SK-N-MC (cell line): ENCODE results near the gene LEAP2.

Source experiments
- DNase-seq: peaks from one replicate; pipeline ENCODE4 v3.0.0-alpha.2; 2011; ENCODE audit warnings: low read depth, low spot score
- H3K27ac ChIP-seq: fragments of 200-600 bp; sonication (generic); 2 replicates; pipeline ENCODE4 v1.5.1; 2016; ENCODE audit warnings: mixed run types
- H3K36me3 ChIP-seq: fragments of 200-600 bp; sonication (generic); 2 replicates; pipeline ENCODE4 v1.6.1; 2017; ENCODE audit warnings: antibody characterized with exemption, low read length, mixed read lengths; ENCODE audit not compliant: insufficient read depth
- H3K4me3 ChIP-seq: fragments of 200-600 bp; sonication (generic); 2 replicates; pipeline ENCODE4 v1.5.1; 2016
- H3K9ac ChIP-seq: fragments of 200-600 bp; sonication (generic); 2 replicates; pipeline ENCODE4 v1.8.0; 2017; ENCODE audit warnings: mixed run types, mixed read lengths; ENCODE audit not compliant: insufficient read length
- H3K9me3 ChIP-seq: fragments of 200-600 bp; sonication (generic); 2 replicates; pipeline ENCODE4 v1.6.1; 2017; ENCODE audit warnings: low read depth, mild to moderate bottlenecking, antibody characterized with exemption, low read length, moderate library complexity, mixed read lengths
- EZH2 ChIP-seq: fragments of 200-600 bp; sonication (generic); IDR thresholded peaks from one replicate; pipeline ENCODE4 v1.6.1; 2017; ENCODE audit warnings: antibody characterized with exemption
- FOXP2 ChIP-seq: optimal IDR thresholded peaks from 2 replicates; pipeline ENCODE3; 2011; ENCODE audit warnings: mild to moderate bottlenecking, moderate library complexity; ENCODE audit not compliant: insufficient read depth; ENCODE audit errors: extremely low read length, control extremely low read depth
- POLR2AphosphoS5 ChIP-seq: IDR thresholded peaks from 2 replicates; pipeline ENCODE4 v1.6.1; 2012; ENCODE audit warnings: mild to moderate bottlenecking, low read depth, low read length, borderline replicate concordance

The LEAP2 gene

GRCh38 chr5:132829742-132830435 lies 43.6 kb upstream of the LEAP2 start:
- TF ChIP-seq EZH2 (no peak), FOXP2 (no peak), POLR2AphosphoS5 (no peak)
- Histone ChIP-seq H3K27ac (no peak overlapping the region), H3K9me3 (no peaks in the 10 kb centered on the region), H3K36me3 (no peaks in the 10 kb centered on the region), H3K9ac (peak overlapping the region; percentile 69), H3K4me3 (peak overlapping the region; percentile 85)
- no peak for DNase-seq

GRCh38 chr5:132830436-132831094 lies 42.9 kb upstream of the LEAP2 start, which contains the start of gene SHROOM1:
Gene SHROOM1 (minus strand): TSS chr5:132830647. CDS start chr5:132826140, 4,507 bp downstream.
- Histone ChIP-seq H3K36me3 (no peaks in the 10 kb centered on the region), H3K27ac (no peak within 1 kb of the TSS), H3K9me3 (no peaks in the 10 kb centered on the region), H3K4me3 (peak within 1 kb of the TSS; percentile 85), H3K9ac (peak within 1 kb of the TSS; percentile 69)
- TF ChIP-seq POLR2AphosphoS5 (no peak), EZH2 (no peak), FOXP2 (no peak)
- no peak for DNase-seq

- TF ChIP-seq FOXP2 = no peak
- TF ChIP-seq EZH2 = no peak
- TF ChIP-seq POLR2AphosphoS5 = no peak
- Histone ChIP-seq H3K36me3 (no peaks in the 10 kb centered on the region), H3K9me3 (no peaks in the 10 kb centered on the region), H3K9ac (no peak overlapping the region), H3K4me3 (no peak overlapping the region), H3K27ac (no peak overlapping the region)
- no peak for DNase-seq
These were observed 42.2 kb upstream of the LEAP2 start for GRCh38 chr5:132831095-132831860.

GRCh38 chr5:132832612-132833011 lies 40.9 kb upstream of the LEAP2 start:
- no peak for DNase-seq
- H3K36me3 ChIP-seq = no peaks in the 10 kb centered on the region
- H3K4me3 ChIP-seq = no peak overlapping the region
- TF ChIP-seq FOXP2 (no peak), POLR2AphosphoS5 (no peak), EZH2 (no peak)
- H3K9me3 ChIP-seq = no peaks in the 10 kb centered on the region
- no peak overlapping the region for H3K27ac ChIP-seq
- H3K9ac ChIP-seq = no peak overlapping the region

DNA sequence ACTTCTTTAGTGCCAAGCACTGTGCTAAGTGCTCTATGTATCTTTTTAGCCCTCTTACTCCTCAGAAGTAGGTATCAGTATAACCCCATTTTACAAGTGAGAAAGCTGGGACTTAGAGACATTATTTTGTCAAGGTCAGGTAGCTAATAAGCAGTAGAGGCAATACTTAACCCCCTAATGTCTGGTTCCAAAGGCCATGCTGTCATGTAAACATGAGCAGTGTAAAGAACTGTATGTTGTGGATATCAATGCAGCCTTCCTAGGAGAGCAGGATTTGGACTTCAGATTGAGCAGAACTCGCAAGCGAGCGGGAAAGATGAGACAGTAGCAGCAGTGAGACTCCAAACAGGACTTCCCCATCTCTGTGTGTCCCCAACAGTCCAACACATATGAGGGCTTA lies 39.4 kb upstream of the LEAP2 start:
- Histone ChIP-seq H3K27ac (no peak overlapping the region), H3K9ac (no peak overlapping the region), H3K36me3 (no peaks in the 10 kb centered on the region), H3K4me3 (no peak overlapping the region), H3K9me3 (no peaks in the 10 kb centered on the region)
- DNase-seq = no peak
- TF ChIP-seq EZH2 (no peak), POLR2AphosphoS5 (no peak), FOXP2 (no peak)

- H3K4me3 ChIP-seq = no peak overlapping the region
- H3K36me3 ChIP-seq = no peaks in the 10 kb centered on the region
- DNase-seq = no peak
- no peak overlapping the region for H3K9ac ChIP-seq
- TF ChIP-seq POLR2AphosphoS5 = no peak
- TF ChIP-seq FOXP2 = no peak
- no peak for TF ChIP-seq EZH2
- H3K9me3 ChIP-seq = no peaks in the 10 kb centered on the region
- H3K27ac ChIP-seq = no peak overlapping the region
These were observed 36.6 kb upstream of the LEAP2 start for GRCh38 chr5:132836852-132837251.

DNA sequence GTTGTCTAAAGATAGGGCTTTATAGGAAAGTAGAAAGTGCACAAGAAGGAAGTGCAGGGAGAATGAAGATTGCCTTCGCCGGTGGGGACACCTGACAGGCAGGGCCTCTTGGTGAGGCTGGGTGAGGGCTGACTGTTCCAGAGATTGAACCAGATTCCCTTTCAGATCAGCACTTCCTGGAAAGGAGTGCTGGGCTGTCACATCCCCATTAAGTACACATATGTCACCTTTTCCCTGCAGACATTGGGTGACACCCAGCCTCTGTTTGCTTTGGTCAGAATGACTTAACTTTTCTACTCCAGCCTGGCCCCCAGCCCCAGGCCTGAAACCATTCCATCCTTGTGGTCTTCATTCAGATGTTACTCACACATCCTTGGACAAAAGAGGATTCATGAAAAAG lies 35.6 kb upstream of the LEAP2 start:
- H3K4me3 ChIP-seq = no peak overlapping the region
- DNase-seq = no peak
- TF ChIP-seq POLR2AphosphoS5 (no peak), FOXP2 (no peak)
- H3K9me3 ChIP-seq = no peaks in the 10 kb centered on the region
- no peak overlapping the region for H3K9ac ChIP-seq
- H3K36me3 ChIP-seq = no peaks in the 10 kb centered on the region
- H3K27ac ChIP-seq = no peak overlapping the region
